GM10266 (cell line): ENCODE measurements around the gene PPL.

Source experiments
- DNase-seq: peaks from one replicate; pipeline ENCODE4 v3.0.0; 2012; ENCODE audit errors: extremely low spot score
- TF ChIP-seq, protein P1 (sequence below): IDR thresholded peaks from 2 replicates; pipeline ENCODE4 v1.5.1; 2012; ENCODE audit warnings: mild to moderate bottlenecking, low read depth; ENCODE audit not compliant: control insufficient read depth, insufficient read depth; ENCODE audit errors: missing control alignments

Gene PPL

DNA sequence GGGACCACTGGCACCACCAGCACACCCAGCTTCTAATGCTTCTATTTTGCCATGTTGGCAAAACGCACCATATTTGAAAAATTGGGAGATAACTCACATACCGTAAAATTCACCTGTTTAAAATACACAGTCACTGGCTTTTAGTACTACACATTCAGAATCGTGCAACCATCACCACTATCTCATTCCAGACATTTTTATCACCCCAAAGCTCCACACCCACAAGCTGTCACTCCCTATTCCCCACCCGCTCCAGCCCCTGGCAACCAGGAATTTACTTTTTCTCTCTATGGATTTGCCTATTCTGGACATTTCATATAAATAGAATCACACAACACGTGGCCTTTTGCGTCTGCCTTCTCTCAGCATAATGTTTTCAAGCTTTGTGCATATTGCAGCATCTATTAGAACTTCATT lies 25.0 kb downstream of the PPL start:
- DNase-seq, result no peak
- TF ChIP-seq, protein P1, sequence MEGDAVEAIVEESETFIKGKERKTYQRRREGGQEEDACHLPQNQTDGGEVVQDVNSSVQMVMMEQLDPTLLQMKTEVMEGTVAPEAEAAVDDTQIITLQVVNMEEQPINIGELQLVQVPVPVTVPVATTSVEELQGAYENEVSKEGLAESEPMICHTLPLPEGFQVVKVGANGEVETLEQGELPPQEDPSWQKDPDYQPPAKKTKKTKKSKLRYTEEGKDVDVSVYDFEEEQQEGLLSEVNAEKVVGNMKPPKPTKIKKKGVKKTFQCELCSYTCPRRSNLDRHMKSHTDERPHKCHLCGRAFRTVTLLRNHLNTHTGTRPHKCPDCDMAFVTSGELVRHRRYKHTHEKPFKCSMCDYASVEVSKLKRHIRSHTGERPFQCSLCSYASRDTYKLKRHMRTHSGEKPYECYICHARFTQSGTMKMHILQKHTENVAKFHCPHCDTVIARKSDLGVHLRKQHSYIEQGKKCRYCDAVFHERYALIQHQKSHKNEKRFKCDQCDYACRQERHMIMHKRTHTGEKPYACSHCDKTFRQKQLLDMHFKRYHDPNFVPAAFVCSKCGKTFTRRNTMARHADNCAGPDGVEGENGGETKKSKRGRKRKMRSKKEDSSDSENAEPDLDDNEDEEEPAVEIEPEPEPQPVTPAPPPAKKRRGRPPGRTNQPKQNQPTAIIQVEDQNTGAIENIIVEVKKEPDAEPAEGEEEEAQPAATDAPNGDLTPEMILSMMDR, result no peak

DNA sequence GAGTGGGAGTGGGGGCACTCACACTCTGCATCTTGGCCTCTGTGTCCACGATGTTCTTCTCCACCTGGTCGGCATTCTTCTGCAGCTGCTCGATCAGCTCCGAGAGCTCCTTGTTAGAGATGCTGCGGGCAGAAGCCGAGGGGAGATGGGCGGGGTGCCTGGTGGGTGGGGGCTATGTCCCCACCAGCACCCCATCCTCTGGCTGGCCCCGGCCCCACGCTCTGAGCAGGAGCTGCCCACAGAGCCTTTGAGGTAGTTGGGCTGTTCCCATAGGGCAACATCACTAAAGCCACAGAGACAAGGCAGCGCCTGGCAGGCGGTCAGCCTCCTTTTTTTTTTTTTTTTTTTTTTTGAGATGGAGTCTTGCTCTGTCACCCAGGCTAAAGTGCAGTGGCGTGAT lies 26.1 kb downstream of the PPL start:
- no peak for DNase-seq

DNA sequence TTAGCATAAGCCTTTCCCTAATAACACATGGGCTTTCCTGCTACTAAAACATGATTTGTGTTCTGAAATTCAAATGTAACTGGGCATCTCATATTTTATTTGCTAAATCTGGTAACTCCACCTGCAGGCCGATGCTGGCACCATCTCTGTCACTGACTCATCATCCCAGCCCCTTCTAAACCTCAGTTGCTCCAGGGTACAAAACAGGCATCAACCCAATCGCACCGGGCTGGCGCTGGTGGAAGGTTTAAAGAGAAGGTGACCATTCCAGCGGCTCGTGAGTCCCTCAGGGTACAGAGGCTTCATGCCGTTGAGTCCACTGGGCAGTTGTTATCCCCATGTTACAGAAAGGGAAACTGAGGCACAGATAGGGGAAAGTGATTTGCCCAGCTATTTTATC lies 27.1 kb downstream of the PPL start:
- DNase-seq, result no peak
- TF ChIP-seq, protein P1, result no peak

More for the DNA sequence above, 26.1 kb downstream of the PPL start:
- TF ChIP-seq, protein P1, result no peak

DNA sequence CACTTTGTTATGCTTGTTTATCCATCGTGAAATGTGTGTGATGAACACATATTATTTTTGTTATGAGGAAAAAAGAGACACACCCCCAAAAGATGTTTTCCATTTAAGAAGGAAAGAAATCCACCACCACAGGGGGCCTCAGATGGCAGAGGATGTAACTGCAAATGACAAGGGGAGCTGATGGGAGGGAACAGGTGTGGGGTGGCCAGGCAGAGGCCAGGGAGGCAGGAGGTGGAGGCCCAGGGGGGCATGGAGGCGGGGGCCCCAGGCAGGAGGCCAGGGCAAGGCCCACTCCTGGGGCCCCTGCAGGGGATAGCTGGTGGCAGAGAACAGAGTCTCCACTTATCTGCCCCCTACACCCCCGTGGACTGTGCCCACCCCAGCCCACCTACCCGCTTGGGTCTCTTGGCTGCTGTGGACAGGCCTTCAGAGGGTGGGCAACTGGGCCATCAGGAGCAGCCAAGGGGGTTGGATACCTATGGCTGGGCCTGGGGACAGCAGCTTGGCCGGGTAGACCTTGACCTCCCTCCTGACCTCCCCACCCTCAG lies 28.0 kb downstream of the PPL start:
- no peak for DNase-seq
- TF ChIP-seq, protein P1, result no peak

DNA sequence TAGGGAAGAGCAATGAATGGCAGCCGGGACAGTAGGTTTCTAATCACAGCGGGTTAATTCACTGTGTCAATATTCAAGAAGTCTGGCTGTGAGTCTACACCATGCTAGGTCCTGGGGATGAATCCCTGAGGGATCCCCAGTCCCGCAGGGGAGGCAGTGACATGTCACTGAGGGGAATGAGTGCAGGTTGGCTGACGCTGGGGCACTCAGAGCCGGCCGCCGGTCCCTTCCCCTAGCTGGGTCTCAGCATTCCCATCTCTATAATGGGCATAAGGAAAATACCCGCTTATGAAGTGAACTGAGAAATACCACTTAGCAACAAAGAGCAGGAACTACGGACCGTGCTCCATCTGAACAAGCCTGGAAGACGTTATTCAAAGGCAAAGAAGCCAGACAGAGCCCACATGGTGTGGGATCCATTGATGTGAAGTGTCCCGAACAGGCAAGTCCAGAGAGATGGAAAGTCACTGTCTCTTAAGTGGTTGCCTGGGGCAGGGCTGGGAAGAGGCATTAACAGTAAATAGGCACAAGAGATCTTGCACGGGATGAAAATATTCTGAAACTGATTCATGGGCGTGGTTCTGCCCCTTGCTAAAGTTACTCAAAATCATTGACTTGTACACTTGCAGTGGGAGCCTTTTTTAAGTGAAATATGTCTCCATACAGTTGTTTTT lies 31.9 kb downstream of the PPL start:
- TF ChIP-seq, protein P1, result no peak
- no peak for DNase-seq

DNA sequence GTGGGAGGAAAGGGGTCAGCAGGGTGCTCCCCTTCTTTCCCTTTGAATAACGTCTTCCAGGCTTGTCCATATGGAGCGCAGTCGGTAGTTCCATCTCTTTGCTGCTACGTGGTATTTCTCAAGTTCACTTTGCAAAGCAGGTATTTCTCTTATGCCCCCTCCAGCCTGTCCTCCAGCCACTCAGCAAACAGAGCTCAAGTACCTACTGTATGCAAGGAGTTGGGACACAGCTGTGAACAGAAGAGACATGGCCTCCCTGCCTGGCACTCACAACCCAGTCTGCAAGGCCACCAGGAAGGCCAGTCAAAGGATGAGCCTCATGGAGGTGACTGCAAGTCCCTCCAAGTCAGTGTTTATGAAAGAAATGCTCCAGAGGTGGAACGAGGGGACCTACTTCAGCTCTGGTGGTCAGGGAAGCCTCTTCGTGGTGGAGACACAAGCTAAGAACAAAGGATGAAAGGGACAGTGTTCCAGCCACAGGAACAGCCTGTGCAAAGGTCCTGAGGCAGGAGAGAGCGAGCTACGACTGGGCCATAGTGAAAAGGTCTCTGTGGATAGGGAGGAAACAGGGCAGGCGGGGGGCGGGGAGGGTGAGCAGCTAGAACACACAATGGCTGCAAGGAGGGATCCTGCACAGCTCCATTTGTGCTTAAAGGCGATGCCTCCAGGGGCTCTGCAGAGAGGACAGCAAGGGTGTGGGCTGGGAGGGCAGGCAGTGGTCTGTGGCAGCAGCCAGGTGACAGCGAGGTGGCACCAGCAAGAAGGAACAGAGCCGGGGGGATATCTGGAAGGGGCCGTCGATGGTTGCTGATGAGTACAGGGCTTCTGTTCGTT lies 32.6 kb downstream of the PPL start:
- no peak for DNase-seq
- TF ChIP-seq, protein P1, result no peak

DNA sequence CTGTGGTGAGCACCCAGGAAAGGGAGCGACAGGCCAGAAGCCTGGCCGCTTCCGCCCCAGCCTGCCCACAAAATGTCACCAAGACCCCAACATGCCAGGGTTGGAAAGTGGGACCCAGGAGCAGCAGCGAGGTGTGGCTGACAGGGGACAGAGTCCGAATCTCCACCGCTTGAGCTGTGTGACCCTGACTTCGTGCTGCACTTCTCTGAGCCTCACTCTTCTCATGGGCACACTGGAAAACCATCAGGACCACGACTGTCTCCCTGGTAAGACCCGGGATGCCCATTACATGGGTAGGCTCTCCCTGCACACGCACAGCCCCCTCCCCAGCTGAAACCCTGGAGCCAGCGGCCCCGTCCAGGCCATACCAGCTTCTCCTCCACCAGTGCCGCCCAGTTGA lies 34.9 kb downstream of the PPL start:
- DNase-seq, result no peak
- TF ChIP-seq, protein P1, result no peak
